Measurements from ENCODE around the gene CBX2. TPM values are rescaled to one million over a fixed set of nuclear protein-coding genes. Genes with fewer than 3 reads are reported as not detected.

Gene CBX2
- total and polyA plus RNA-seq, 2 of the 4 experiments (the other 2 are of a cell fraction), result 2.0 to 3.2 TPM

DNA sequence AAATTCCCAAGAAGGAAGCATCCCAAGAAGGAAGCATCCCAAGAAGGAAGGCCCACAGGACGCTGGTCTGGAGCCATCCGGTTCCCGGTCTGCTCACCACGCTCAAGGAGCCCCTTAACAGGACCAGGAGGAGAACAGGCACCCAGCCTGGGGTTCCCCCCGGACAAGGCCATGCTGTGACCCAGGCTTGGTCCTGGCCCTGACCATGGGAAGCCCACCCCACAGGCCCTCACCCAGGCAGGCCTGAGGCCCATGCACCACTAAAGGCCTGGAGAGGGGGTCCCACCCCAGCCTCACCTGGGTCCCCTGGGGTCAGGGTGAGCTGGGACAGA is 47.5 kb upstream of the CBX2 start:
- Histone ChIP-seq H3K9me3 (ENCODE audit: control insufficient read depth, insufficient read depth, low read length) (no peaks in the 10 kb centered on the region), H2AFZ (replicated peaks; ENCODE audit: low read length, poor library complexity) (no peak overlapping the region), H4K20me1 (ENCODE audit: insufficient read depth, low read length) (no peaks in the 10 kb centered on the region), H3K9ac (ENCODE audit: low read depth, low read length) (no peak overlapping the region), H2BK15ac (ENCODE audit: low read depth, low read length) (no peak overlapping the region), H3K4ac (ENCODE audit: low read depth, low read length) (no peak overlapping the region), H3K18ac (ENCODE audit: low read depth, low read length) (no peak overlapping the region), H3K4me2 (ENCODE audit: low read depth, low read length) (no peak overlapping the region), H3K79me1 (ENCODE audit: low read depth in 1 of 2, low read length in 2 of 2) (no peaks in the 10 kb centered on the region), H3K23ac (ENCODE audit: low read depth, low read length) (no peak overlapping the region), H2BK20ac (ENCODE audit: low read depth, low read length) (no peak overlapping the region), H2AK5ac (ENCODE audit: low read depth, low read length) (no peak overlapping the region), H3K27ac (ENCODE audit: insufficient read depth, low read length) (no peak overlapping the region), H4K91ac (ENCODE audit: insufficient read depth, low read depth, low read length) (no peak overlapping the region), H4K8ac (ENCODE audit: low read depth in 2 of 2, low read length in 2 of 2) (no peak overlapping the region), H2BK5ac (ENCODE audit: low read depth, low read length, poor library complexity, severe bottlenecking) (no peak overlapping the region), H3K56ac (ENCODE audit: extremely low read depth, insufficient read depth, low read length) (no peak overlapping the region), H3K4me1 (ENCODE audit: control insufficient read depth, insufficient read depth, low read length) (no peaks in the 10 kb centered on the region), H4K5ac (ENCODE audit: low read depth, low read length) (no peak overlapping the region), H3K14ac (replicated peaks; ENCODE audit: low read depth, low read length) (no peak overlapping the region), H3K9me1 (ENCODE audit: insufficient read depth, low read length) (peaks cover 3% of the 10 kb centered on the region; the same call in 1 of the 2 replicates), H2AK9ac (replicated peaks; ENCODE audit: low read depth, low read length, poor library complexity) (no peak overlapping the region), H3K4me3 (ENCODE audit: insufficient read depth, low read depth, low read length) (no peak overlapping the region), H3K36me3 (ENCODE audit: control insufficient read depth, insufficient read depth, low read length) (no peaks in the 10 kb centered on the region), H2BK120ac (ENCODE audit: low read depth, low read length) (no peak overlapping the region), H3K27me3 (ENCODE audit: control insufficient read depth, insufficient read depth, low read length) (peaks cover 2% of the 10 kb centered on the region; the same call in 1 of the 2 replicates)
- DNase-seq (no peak), ATAC-seq (ENCODE audit: low read depth) (no peak)
- dilution Hi-C loops (cut with HindIII; ENCODE audit: low sequenced_read_pairs, unreplicated experiment) (no loop called here), in situ Hi-C loops (cut with MboI; ENCODE audit: low sequenced_read_pairs) (no loop called here), intact Hi-C loops (cut with micrococcal nuclease) (no loop called here)
- TF ChIP-seq, protein P1, sequence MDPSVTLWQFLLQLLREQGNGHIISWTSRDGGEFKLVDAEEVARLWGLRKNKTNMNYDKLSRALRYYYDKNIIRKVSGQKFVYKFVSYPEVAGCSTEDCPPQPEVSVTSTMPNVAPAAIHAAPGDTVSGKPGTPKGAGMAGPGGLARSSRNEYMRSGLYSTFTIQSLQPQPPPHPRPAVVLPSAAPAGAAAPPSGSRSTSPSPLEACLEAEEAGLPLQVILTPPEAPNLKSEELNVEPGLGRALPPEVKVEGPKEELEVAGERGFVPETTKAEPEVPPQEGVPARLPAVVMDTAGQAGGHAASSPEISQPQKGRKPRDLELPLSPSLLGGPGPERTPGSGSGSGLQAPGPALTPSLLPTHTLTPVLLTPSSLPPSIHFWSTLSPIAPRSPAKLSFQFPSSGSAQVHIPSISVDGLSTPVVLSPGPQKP (IDR thresholded peaks at IDR 0.05; ENCODE audit: borderline replicate concordance, low read depth, low read length), result no peak
- TF ChIP-seq, protein P2, sequence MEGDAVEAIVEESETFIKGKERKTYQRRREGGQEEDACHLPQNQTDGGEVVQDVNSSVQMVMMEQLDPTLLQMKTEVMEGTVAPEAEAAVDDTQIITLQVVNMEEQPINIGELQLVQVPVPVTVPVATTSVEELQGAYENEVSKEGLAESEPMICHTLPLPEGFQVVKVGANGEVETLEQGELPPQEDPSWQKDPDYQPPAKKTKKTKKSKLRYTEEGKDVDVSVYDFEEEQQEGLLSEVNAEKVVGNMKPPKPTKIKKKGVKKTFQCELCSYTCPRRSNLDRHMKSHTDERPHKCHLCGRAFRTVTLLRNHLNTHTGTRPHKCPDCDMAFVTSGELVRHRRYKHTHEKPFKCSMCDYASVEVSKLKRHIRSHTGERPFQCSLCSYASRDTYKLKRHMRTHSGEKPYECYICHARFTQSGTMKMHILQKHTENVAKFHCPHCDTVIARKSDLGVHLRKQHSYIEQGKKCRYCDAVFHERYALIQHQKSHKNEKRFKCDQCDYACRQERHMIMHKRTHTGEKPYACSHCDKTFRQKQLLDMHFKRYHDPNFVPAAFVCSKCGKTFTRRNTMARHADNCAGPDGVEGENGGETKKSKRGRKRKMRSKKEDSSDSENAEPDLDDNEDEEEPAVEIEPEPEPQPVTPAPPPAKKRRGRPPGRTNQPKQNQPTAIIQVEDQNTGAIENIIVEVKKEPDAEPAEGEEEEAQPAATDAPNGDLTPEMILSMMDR (conservative IDR thresholded peaks at IDR 0.05; ENCODE audit: low read depth, low read length), result no peak
- no peak for TF ChIP-seq FOS (IDR thresholded peaks at IDR 0.05; ENCODE audit: low read depth, low read length)
- no peak for TF ChIP-seq RCOR1 (IDR thresholded peaks at IDR 0.05; ENCODE audit: insufficient replicate concordance, low read length)
- no peak for TF ChIP-seq CHD1 (IDR thresholded peaks at IDR 0.05; ENCODE audit: low read depth, low read length)
- no peak for TF ChIP-seq SMC3 (IDR thresholded peaks at IDR 0.05; ENCODE audit: low read depth, low read length)
- TF ChIP-seq RFX5 (IDR thresholded peaks at IDR 0.05; ENCODE audit: low read depth, low read length), result no peak
- TF ChIP-seq, protein P3, sequence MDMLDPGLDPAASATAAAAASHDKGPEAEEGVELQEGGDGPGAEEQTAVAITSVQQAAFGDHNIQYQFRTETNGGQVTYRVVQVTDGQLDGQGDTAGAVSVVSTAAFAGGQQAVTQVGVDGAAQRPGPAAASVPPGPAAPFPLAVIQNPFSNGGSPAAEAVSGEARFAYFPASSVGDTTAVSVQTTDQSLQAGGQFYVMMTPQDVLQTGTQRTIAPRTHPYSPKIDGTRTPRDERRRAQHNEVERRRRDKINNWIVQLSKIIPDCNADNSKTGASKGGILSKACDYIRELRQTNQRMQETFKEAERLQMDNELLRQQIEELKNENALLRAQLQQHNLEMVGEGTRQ (IDR thresholded peaks at IDR 0.05; ENCODE audit: low read depth, low read length), result no peak
- no peak for TF ChIP-seq POLR2A (IDR thresholded peaks at IDR 0.05; ENCODE audit: low read depth, low read length)
- TF ChIP-seq CEBPB (IDR thresholded peaks at IDR 0.05; ENCODE audit: low read depth, low read length), result no peak
- TF ChIP-seq MAZ (IDR thresholded peaks at IDR 0.05; ENCODE audit: borderline replicate concordance, low read depth, low read length), result no peak
- no peak for TF ChIP-seq MAFK (IDR thresholded peaks at IDR 0.05; ENCODE audit: low read depth, low read length)
- TF ChIP-seq NFE2L2 (IDR thresholded peaks at IDR 0.05; ENCODE audit: low read depth, low read length), result no peak
- TF ChIP-seq RAD21 (IDR thresholded peaks at IDR 0.05; ENCODE audit: low read length), result no peak
- ChIA-PET CTCF (no interaction called here), POLR2A (ENCODE audit: unreplicated experiment) (no interaction called here)
- BruUV-seq (replicated peaks), result no TSS peak
- no CpG with 5 or more reads among the region's 5 CpGs for WGBS, 2 experiments (ENCODE audit: extremely low coverage in 2 of 2, insufficient read length in 1 of 2)
